ENCODE data around the gene REC114.
"Not testable (repeated sequence)": the region's sequence is repeated elsewhere in the genome, so short reads cannot be mapped to it uniquely, and the experiment has no call there.

The REC114 gene

DNA sequence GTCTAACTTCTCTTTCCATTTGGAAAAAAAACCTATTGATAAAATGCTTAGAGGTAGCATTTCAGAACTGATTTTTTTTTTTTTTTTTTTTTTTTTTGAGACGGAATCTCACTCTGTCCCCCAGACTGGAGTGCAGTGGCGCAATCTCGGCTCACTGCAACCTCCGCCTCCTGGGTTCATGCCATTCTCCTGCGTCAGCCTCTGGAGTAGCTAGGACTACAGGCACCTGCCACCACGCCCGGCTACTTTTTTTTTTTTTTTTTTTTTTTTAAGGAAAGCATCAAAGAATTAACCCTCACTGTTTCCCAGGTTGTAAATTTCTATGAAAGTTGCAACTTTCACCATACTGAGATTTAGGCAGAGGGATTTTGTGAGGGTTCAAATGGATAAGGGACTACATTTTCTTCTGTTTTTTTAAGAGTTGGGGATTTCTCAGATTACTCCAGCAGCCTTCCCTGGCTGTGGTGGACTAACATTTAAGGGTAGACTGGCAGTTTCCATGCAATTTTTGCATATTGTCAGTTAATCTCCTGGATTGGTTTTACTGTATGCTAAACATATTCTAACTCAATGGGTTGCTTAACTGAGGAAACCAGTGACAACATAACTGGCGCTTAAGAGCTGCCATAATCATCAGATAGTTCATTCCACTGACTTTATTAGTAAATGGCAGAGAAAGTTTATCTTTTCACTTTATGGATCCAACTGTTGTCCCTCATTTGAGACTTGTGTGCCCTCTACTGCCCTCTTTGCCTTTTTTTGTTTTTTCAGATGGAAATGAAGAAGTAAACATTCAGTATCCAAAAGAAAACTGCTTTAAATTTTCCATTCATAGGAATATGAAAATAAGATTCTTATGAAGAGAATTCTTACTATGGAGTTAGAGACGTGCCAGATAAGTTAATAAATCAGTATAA is 96.5 kb downstream of the REC114 start:
- POLR2A ChIA-PET, result no interaction called here
- TF ChIP-seq, protein P1, sequence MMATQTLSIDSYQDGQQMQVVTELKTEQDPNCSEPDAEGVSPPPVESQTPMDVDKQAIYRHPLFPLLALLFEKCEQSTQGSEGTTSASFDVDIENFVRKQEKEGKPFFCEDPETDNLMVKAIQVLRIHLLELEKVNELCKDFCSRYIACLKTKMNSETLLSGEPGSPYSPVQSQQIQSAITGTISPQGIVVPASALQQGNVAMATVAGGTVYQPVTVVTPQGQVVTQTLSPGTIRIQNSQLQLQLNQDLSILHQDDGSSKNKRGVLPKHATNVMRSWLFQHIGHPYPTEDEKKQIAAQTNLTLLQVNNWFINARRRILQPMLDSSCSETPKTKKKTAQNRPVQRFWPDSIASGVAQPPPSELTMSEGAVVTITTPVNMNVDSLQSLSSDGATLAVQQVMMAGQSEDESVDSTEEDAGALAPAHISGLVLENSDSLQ (IDR thresholded peaks at IDR 0.05), result no peak
- TF ChIP-seq SP1 (IDR thresholded peaks at IDR 0.05) (no peak), FOXA1 (IDR thresholded peaks at IDR 0.05) (no peak), BHLHE40 (IDR thresholded peaks at IDR 0.05; ENCODE audit: borderline replicate concordance) (no peak), ARNT (IDR thresholded peaks at IDR 0.05) (no peak), NFRKB (IDR thresholded peaks at IDR 0.05) (no peak), SUZ12 (IDR thresholded peaks at IDR 0.05) (no peak), LEF1 (IDR thresholded peaks at IDR 0.05; ENCODE audit: borderline replicate concordance) (no peak), CTBP1 (IDR thresholded peaks at IDR 0.05; ENCODE audit: borderline replicate concordance) (no peak), TARDBP (IDR thresholded peaks at IDR 0.05) (no peak), HDGF (IDR thresholded peaks at IDR 0.05; ENCODE audit: borderline replicate concordance) (no peak), ZNF384 (IDR thresholded peaks at IDR 0.05) (no peak), ELF4 (IDR thresholded peaks at IDR 0.05) (no peak), FOXM1 (IDR thresholded peaks at IDR 0.05; ENCODE audit: borderline replicate concordance) (no peak), FOXK2 (IDR thresholded peaks at IDR 0.05) (no peak), L3MBTL2 (conservative IDR thresholded peaks at IDR 0.05) (no peak)
- CTCF ChIA-PET, result interaction anchor here (0.6 kb wide), 1 partner anchor 213 kb away, joined by 3 read pairs; no protein-coding TSS in a partner anchor
- no peak for DNase-seq (ENCODE audit: extremely low spot score)

DNA sequence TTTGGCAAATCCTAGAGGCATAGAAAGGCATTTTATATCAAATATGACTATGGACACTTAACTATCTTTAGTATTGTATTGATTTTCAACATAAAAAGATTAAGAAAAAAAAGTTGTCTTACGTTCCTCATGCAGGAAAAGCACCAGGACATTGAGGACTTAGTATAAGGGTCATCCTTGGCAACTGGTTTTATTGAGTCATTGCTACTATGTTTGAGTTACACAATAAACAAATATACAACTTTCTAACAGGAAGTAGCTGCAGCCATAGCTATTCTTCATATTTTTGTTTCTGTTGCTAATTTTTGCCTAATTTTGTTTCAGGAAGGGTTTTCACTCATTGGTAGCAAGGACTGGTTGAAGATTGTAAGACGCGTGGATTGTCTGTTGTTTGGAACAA is 97.2 kb downstream of the REC114 start:
- no peak for DNase-seq (ENCODE audit: extremely low spot score)
- TF ChIP-seq ZNF384 (IDR thresholded peaks at IDR 0.05) (no peak), FOXA1 (IDR thresholded peaks at IDR 0.05) (no peak), LEF1 (IDR thresholded peaks at IDR 0.05; ENCODE audit: borderline replicate concordance) (no peak), ARNT (IDR thresholded peaks at IDR 0.05) (no peak), CTBP1 (IDR thresholded peaks at IDR 0.05; ENCODE audit: borderline replicate concordance) (no peak), L3MBTL2 (conservative IDR thresholded peaks at IDR 0.05) (no peak), HDGF (IDR thresholded peaks at IDR 0.05; ENCODE audit: borderline replicate concordance) (no peak), FOXK2 (IDR thresholded peaks at IDR 0.05) (no peak), SUZ12 (IDR thresholded peaks at IDR 0.05) (no peak), FOXM1 (IDR thresholded peaks at IDR 0.05; ENCODE audit: borderline replicate concordance) (no peak), SP1 (IDR thresholded peaks at IDR 0.05) (no peak), BHLHE40 (IDR thresholded peaks at IDR 0.05; ENCODE audit: borderline replicate concordance) (no peak)
- TF ChIP-seq, protein P1 (IDR thresholded peaks at IDR 0.05), result no peak
- CTCF ChIA-PET, result interaction anchor here (0.6 to 1.3 kb wide), 2 partner anchors 96 to 213 kb away, joined by 3 read pairs; no protein-coding TSS in a partner anchor
- POLR2A ChIA-PET, result no interaction called here

DNA sequence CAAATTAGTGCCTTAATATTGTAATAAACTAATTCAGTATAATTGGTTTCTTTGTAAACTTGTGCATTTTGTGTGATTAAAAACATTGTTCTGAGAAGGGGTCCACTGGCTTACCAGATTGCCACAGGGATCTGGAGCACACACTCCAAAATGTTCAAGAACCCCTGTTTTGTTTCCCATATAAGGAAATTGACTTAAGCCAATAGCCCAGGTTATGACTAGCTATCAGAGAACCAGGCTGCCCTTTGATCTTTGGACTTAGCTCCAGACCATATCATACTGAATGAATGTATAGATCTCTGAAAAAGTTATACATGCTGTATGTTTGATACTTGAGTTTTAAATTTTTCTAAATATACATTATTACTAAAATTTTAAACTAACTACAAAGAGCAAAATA is 98.5 kb downstream of the REC114 start:
- DNase-seq (ENCODE audit: extremely low spot score), result no peak
- ChIA-PET POLR2A (no interaction called here), CTCF (interaction anchor here (1.3 kb wide), 1 partner anchor 95 kb away, joined by 3 read pairs; no protein-coding TSS in a partner anchor)
- TF ChIP-seq LEF1 (IDR thresholded peaks at IDR 0.05; ENCODE audit: borderline replicate concordance) (no peak), ELF4 (IDR thresholded peaks at IDR 0.05) (no peak), ZNF384 (IDR thresholded peaks at IDR 0.05) (no peak), NFRKB (IDR thresholded peaks at IDR 0.05) (no peak), FOXM1 (IDR thresholded peaks at IDR 0.05; ENCODE audit: borderline replicate concordance) (no peak), SP1 (IDR thresholded peaks at IDR 0.05) (no peak), FOXK2 (IDR thresholded peaks at IDR 0.05) (no peak), L3MBTL2 (conservative IDR thresholded peaks at IDR 0.05) (no peak), ARNT (IDR thresholded peaks at IDR 0.05) (no peak), SUZ12 (IDR thresholded peaks at IDR 0.05) (no peak)
- TF ChIP-seq, protein P1 (IDR thresholded peaks at IDR 0.05), result no peak

DNA sequence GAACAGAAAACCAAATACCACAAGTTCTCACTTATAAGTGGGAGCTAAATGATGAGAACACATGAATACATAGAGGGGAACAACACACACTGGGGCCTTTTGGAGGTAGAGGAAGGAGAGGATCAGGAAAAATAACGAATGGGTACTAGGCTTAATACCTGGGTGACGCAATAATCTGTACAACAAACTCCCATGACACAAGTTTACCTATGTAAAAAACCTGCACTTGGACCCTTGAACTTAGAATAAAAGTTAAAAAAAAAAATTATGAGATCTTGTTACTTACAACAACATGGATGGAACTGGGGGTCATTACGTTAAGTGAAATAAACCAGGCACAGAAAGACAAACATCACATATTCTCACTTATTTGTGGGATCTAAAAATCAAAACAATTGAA is 106.0 kb downstream of the REC114 start:
- POLR2A ChIA-PET; CTCF ChIA-PET; DNase-seq (ENCODE audit: extremely low spot score): not testable (repeated sequence)

DNA sequence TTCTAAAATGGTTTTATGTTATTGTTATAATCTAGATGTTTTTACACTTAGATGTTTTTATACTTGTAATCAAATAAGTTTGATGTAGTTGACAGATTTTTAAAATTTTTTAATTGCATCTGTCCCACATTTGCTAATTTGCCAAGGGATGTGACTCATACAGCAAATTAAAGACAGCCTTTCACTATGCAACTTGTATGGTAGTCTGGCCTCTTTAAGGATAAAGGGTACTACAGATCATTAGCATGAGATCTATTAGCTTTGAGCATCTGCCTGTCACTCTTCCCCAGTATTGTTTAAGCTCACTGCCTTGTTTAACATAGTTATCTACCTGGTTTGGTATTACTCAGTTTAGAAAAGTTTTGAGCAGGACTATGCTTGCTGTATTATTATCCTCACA is 107.2 kb downstream of the REC114 start:
- DNase-seq (ENCODE audit: extremely low spot score), result no peak
- ChIA-PET CTCF (interaction anchor here (0.8 kb wide), 1 partner anchor 10 kb away, joined by 4 read pairs; no protein-coding TSS in a partner anchor), POLR2A (interaction anchor here (0.6 kb wide), 1 partner anchor 124 kb away, joined by 3 read pairs; no protein-coding TSS in a partner anchor)
- TF ChIP-seq FOXM1 (IDR thresholded peaks at IDR 0.05; ENCODE audit: borderline replicate concordance) (no peak), HDGF (IDR thresholded peaks at IDR 0.05; ENCODE audit: borderline replicate concordance) (no peak), SP1 (IDR thresholded peaks at IDR 0.05) (no peak)

DNA sequence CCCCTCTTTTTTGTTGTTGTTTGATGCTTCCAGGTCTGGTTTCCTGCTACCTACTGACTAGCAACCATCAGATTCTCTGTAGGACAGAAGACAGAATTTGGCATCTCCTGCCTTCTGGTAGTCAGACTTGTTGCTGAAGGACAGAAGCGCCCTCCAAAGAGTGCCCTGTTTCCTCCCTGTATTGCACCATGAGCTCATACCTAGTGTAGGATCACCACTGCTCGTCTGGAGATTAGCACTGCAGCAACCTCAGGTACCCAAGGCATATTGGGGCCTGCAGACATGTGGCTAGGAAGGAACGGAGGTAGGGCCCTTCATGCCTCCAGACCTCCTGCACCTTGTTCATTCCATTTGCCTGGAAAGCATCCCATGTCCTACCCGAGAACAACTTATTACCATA is 112.1 kb downstream of the REC114 start:
- ChIA-PET CTCF (interaction anchor here (0.7 kb wide), 1 partner anchor 140 kb away, joined by 3 read pairs; no protein-coding TSS in a partner anchor), POLR2A (no interaction called here)
- TF ChIP-seq NFRKB (IDR thresholded peaks at IDR 0.05) (no peak), LEF1 (IDR thresholded peaks at IDR 0.05; ENCODE audit: borderline replicate concordance) (no peak), ELF4 (IDR thresholded peaks at IDR 0.05) (no peak), SUZ12 (IDR thresholded peaks at IDR 0.05) (no peak), FOXK2 (IDR thresholded peaks at IDR 0.05) (no peak), BHLHE40 (IDR thresholded peaks at IDR 0.05; ENCODE audit: borderline replicate concordance) (no peak), ZNF384 (IDR thresholded peaks at IDR 0.05) (no peak), TARDBP (IDR thresholded peaks at IDR 0.05) (no peak), CTBP1 (IDR thresholded peaks at IDR 0.05; ENCODE audit: borderline replicate concordance) (no peak), FOXM1 (IDR thresholded peaks at IDR 0.05; ENCODE audit: borderline replicate concordance) (no peak), L3MBTL2 (conservative IDR thresholded peaks at IDR 0.05) (no peak), SP1 (IDR thresholded peaks at IDR 0.05) (no peak), FOXA1 (IDR thresholded peaks at IDR 0.05) (no peak), ARNT (IDR thresholded peaks at IDR 0.05) (no peak), HDGF (IDR thresholded peaks at IDR 0.05; ENCODE audit: borderline replicate concordance) (no peak)
- TF ChIP-seq, protein P1 (IDR thresholded peaks at IDR 0.05), result no peak
- DNase-seq (ENCODE audit: extremely low spot score), result no peak

All from HEK293T (cell line).